RWPE1 (cell line): ENCODE measurements around the gene CCDC142.

Source experiments
- CTCF ChIA-PET: fragments of 350-600 bp; sonication (Branson Sonifier 250); formaldehyde crosslinking; extraction: SDS; loops from one replicate; lab custom pipeline; 2021; lab: Yijun Ruan, JAX
- POLR2A ChIA-PET: fragments of 400-600 bp; formaldehyde crosslinking; extraction: SDS; loops from one replicate; lab custom pipeline; 2020; ENCODE audit warnings: antibody characterized with exemption; ENCODE audit not compliant: low non-redundant PET; lab: Yijun Ruan, JAX
- DNase-seq: peaks from one replicate; pipeline ENCODE4 v3.0.0; 2012; ENCODE audit warnings: low spot score
- H3K27ac ChIP-seq: fragments of 450-650 bp; 2 replicates; pipeline ENCODE4 v1.5.1; 2017
- CTCF ChIP-seq: fragments of 450-650 bp; conservative IDR thresholded peaks from 2 replicates; pipeline ENCODE4 v1.5.1; 2017; ENCODE audit warnings: low read depth, mild to moderate bottlenecking

Gene CCDC142

GRCh38 chr2:74515271-74515980 is 32.6 kb upstream of the CCDC142 start:
- CTCF ChIA-PET, result interaction anchor here (1.2 kb wide), 1 partner anchor 72 kb away, joined by 4 read pairs; no protein-coding TSS in a partner anchor
- POLR2A ChIA-PET, result no interaction called here
- TF ChIP-seq CTCF, result no peak
- no peak for DNase-seq
- no peak overlapping the region for H3K27ac ChIP-seq

- CTCF ChIA-PET, result interaction anchor here (1.2 kb wide), 1 partner anchor 73 kb away, joined by 4 read pairs; no protein-coding TSS in a partner anchor
- POLR2A ChIA-PET, result no interaction called here
- no peak within 1 kb of the TSS for H3K27ac ChIP-seq
- TF ChIP-seq CTCF, result no peak
- DNase-seq, result no peak
Measured at GRCh38 chr2:74514368-74515270, 31.8 kb upstream of the CCDC142 start, which contains the start of gene TLX2. TLX2 (plus strand) TSS chr2:74514450; CDS start chr2:74514807, 357 bp downstream.

- ChIA-PET CTCF (interaction anchor here (0.5 to 0.8 kb wide), 4 partner anchors 8 to 472 kb away, joined by 3 to 4 read pairs (median 3); no protein-coding TSS in a partner anchor), POLR2A (no interaction called here)
- DNase-seq, result no peak
- TF ChIP-seq CTCF, result no peak
- no peak overlapping the region for H3K27ac ChIP-seq
Measured at GRCh38 chr2:74513605-74514367, 31.0 kb upstream of the CCDC142 start.

GRCh38 chr2:74512744-74513604 is 30.2 kb upstream of the CCDC142 start:
- no peak overlapping the region for H3K27ac ChIP-seq
- TF ChIP-seq CTCF, result no peak
- no peak for DNase-seq
- POLR2A ChIA-PET, result no interaction called here
- CTCF ChIA-PET, result interaction anchor here (0.5 to 0.9 kb wide), 5 partner anchors 9 to 471 kb away, joined by 3 to 4 read pairs (median 3); no protein-coding TSS in a partner anchor

- no peak overlapping the region for H3K27ac ChIP-seq
- CTCF ChIA-PET, result no interaction called here
- POLR2A ChIA-PET, result no interaction called here
- no peak for DNase-seq
- no peak for TF ChIP-seq CTCF
Measured at GRCh38 chr2:74511104-74511989, 28.5 kb upstream of the CCDC142 start.
